Neural crest cell (in vitro differentiated cells): ENCODE data around the gene TMEM54. TPM values are rescaled to one million over a fixed set of nuclear protein-coding genes. Genes with fewer than 3 reads are reported as not detected.

Source experiments
- DNase-seq: peaks from one replicate; pipeline ENCODE4 v3.0.0; 2021; ENCODE audit warnings: low read depth, mixed read lengths, low spot score
- H3K27ac Mint-ChIP-seq: one replicate; pipeline ENCODE4 v1.8.0; 2021; ENCODE audit warnings: mild to moderate bottlenecking, mixed read lengths; ENCODE audit not compliant: unreplicated experiment
- H3K27me3 Mint-ChIP-seq: 2 replicates; pipeline ENCODE4 v1.8.0; 2021; ENCODE audit warnings: low read depth, mild to moderate bottlenecking, mixed read lengths
- H3K36me3 Mint-ChIP-seq: 2 replicates; pipeline ENCODE4 v1.8.0; 2021; ENCODE audit warnings: low read depth, mild to moderate bottlenecking, mixed read lengths
- H3K4me1 Mint-ChIP-seq: 2 replicates; pipeline ENCODE4 v1.8.0; 2021; ENCODE audit warnings: mixed read lengths
- H3K4me3 Mint-ChIP-seq: one replicate; pipeline ENCODE4 v1.8.0; 2021; ENCODE audit warnings: mild to moderate bottlenecking, mixed read lengths
- H3K9me3 Mint-ChIP-seq: 2 replicates; pipeline ENCODE4 v1.8.0; 2021; ENCODE audit warnings: mixed read lengths
- total RNA-seq: library from RNA; stranded (reverse); gene quantifications from 2 replicates; pipeline ENCODE4 v1.2.1, GENCODE V29; 2021
- TF ChIP-seq, protein P1 (sequence below): fragments of 200-600 bp; sonication (generic); conservative IDR thresholded peaks from 2 replicates; pipeline ENCODE4 v1.5.0; 2021; ENCODE audit warnings: antibody characterized with exemption, mild to moderate bottlenecking

TMEM54 gene
- total RNA-seq, 1 donor from 2014 or later: 2.7 TPM

DNA sequence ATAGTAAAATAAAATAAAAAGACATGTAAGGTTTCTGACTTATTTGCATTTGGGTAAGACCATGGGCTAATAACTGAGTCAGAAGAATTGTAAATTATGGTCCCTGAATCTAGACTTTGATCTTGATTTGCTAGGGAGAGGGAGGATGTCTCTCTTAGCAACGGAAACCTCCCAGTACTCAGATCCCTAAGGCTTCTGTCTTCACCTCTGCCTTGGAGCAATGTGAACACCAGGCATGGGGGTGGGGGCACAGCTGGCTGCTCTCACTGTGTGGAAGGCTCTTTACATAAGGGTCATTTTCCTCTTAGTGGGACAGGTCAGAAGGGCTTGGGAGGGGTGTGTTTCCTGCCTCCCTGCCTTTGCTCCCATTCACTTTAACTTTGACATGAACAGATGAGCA is 17.0 kb upstream of the TMEM54 start:
- Mint-ChIP-seq H3K27ac (no peak overlapping the region), H3K4me3 (peak overlapping the region; percentile 29), H3K27me3 (no peaks in the 10 kb centered on the region), H3K9me3 (peaks cover 2% of the 10 kb centered on the region), H3K4me1 (peaks cover 20% of the 10 kb centered on the region), H3K36me3 (no peaks in the 10 kb centered on the region)
- TF ChIP-seq, protein P1, sequence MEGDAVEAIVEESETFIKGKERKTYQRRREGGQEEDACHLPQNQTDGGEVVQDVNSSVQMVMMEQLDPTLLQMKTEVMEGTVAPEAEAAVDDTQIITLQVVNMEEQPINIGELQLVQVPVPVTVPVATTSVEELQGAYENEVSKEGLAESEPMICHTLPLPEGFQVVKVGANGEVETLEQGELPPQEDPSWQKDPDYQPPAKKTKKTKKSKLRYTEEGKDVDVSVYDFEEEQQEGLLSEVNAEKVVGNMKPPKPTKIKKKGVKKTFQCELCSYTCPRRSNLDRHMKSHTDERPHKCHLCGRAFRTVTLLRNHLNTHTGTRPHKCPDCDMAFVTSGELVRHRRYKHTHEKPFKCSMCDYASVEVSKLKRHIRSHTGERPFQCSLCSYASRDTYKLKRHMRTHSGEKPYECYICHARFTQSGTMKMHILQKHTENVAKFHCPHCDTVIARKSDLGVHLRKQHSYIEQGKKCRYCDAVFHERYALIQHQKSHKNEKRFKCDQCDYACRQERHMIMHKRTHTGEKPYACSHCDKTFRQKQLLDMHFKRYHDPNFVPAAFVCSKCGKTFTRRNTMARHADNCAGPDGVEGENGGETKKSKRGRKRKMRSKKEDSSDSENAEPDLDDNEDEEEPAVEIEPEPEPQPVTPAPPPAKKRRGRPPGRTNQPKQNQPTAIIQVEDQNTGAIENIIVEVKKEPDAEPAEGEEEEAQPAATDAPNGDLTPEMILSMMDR: no peak
- no peak for DNase-seq

DNA sequence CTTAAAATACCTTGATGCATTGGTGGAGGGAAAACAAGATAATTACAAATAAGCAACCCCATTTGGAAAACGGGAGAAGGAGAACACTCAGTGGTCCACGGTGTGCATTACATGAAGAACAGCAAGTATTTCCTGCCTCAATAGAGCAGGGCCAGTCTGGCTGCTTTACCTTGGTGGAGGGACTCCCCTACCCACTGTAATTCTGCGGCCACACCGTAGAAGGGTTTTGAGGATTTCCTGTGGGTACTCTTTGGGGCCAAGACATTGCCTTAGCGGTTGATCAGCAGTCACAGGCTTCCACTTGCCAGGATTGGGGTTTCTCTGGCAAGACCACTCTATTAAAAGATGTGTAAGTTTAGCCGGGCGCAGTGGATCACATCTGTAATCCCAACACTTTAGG is 16.3 kb upstream of the TMEM54 start:
- Mint-ChIP-seq H3K4me3 (no peak overlapping the region), H3K9me3 (peaks cover 2% of the 10 kb centered on the region), H3K4me1 (peaks cover 20% of the 10 kb centered on the region), H3K36me3 (no peaks in the 10 kb centered on the region), H3K27ac (no peak overlapping the region), H3K27me3 (no peaks in the 10 kb centered on the region)
- DNase-seq: no peak
- TF ChIP-seq, protein P1: no peak

DNA sequence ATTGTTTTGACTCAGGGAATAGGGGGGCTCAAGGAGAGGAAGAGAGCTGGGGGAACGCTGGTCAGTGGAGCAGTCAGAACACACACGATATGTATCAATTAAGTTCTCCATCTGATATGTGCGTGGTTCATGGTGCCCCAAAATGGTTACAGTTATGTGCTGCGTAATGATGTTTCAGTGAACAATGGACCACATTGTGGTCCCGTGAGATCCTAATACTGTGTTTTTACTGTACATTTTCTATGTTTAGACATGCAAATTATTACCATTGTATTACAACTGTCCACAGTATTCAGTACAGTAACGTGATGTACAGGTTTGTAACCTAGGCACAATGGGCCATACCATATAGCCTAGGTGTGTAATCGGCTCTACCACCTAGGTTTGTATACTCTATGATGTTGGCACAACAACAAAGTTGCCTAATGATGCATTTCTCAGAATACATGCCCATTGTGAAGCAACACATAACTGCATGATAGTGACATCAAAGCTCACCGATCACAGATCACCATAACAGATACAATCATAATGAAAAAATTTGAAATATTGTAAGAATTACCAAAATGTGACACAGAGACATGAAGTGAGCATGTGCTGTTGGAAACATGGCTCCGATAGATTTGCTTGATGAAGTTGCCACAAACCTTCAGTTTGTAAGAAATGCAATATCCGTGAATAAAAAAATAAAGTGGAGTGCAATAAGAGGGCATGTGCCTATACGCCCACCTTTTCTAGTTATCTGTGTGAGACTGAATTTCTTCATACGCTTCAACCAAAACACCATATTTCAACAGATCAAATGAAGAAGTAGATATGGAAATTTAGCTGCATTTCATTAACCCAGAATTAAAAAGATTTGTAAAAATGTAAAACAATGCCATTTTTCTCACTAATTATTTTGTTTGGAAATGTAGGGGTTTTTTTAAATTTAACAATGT is 14.8 kb upstream of the TMEM54 start:
- Mint-ChIP-seq H3K9me3 (peaks cover 2% of the 10 kb centered on the region), H3K4me3 (no peak overlapping the region), H3K27me3 (no peaks in the 10 kb centered on the region), H3K36me3 (no peaks in the 10 kb centered on the region), H3K4me1 (peaks cover 20% of the 10 kb centered on the region), H3K27ac (no peak overlapping the region)
- TF ChIP-seq, protein P1: no peak
- no peak for DNase-seq

DNA sequence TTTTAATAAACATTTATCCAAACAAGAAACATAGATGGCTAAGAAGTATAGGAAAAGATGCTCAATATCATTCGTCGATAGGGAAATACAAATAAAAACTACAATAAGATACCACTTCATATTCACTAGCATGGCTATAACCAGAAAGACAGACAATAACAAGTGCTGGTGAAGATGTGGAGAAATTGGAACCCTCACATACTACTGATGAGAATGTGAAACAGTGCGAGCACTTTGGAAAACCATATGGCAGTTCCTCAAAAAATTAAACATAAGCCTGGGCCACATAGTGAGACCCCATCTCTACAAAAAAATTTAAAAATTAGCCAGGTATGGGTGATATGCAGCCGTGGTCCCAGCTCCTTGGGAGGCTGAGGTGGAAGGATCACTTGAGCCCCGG is 9.1 kb upstream of the TMEM54 start:
- Mint-ChIP-seq H3K9me3 (peaks cover 2% of the 10 kb centered on the region), H3K4me3 (no peak overlapping the region), H3K4me1 (no peaks in the 10 kb centered on the region), H3K27me3 (peaks cover 10% of the 10 kb centered on the region), H3K36me3 (no peaks in the 10 kb centered on the region), H3K27ac (no peak overlapping the region)
- TF ChIP-seq, protein P1: no peak
- DNase-seq: no peak

DNA sequence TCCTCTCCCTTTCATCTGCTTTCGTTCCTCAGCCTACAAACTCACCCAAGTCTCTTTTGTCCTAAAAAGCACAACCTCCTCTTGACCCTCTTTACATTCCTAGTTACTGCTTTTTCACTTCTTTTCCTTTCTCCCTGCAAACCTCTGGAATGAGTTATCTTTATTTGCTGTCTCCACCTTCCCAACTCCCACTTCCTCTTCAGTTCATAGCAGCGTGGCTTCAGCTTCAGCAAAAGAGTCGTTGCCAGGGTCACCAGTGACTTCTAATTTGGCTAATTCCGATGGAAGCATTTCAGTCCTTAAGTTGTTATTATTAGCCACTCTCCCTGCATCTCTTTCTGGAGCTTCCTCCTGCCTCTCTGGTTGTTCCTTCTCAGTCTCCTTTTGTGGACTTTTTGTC is 6.2 kb upstream of the TMEM54 start:
- H3K4me1 Mint-ChIP-seq: no peaks in the 10 kb centered on the region
- H3K9me3 Mint-ChIP-seq: no peaks in the 10 kb centered on the region
- TF ChIP-seq, protein P1: no peak
- no peak overlapping the region for H3K4me3 Mint-ChIP-seq
- H3K36me3 Mint-ChIP-seq: no peaks in the 10 kb centered on the region
- peaks cover 37% of the 10 kb centered on the region for H3K27me3 Mint-ChIP-seq
- no peak for DNase-seq
- no peak overlapping the region for H3K27ac Mint-ChIP-seq
